Right lobe of liver (tissue), 4 donors: Measurements from ENCODE around the gene FGF18.

ENCODE experiments used
- POLR2A ChIP-seq: fragments of 450-650 bp; IDR thresholded peaks from one replicate; pipeline ENCODE4 v1.6.1; 2017; ENCODE audit warnings: antibody characterized with exemption, mild to moderate bottlenecking
- TF ChIP-seq, protein P1 (sequence below), 4 donors: fragments of 200-600 bp in 3 of 4; fragments of 450-650 bp in 1 of 4; IDR thresholded peaks; one replicate each; pipeline versions ENCODE4 v1.5.1 to v1.8.0; 2016 to 2022; ENCODE audit warnings: antibody characterized with exemption in 4 of 4, mild to moderate bottlenecking in 2 of 4
- donor health status: DM: no; HTN: no; CAD: no.
- donor health status: DM: no; HTN: no; CAD: no.
- donor health status: DM: no; HTN: yes; CAD: no.

DNA sequence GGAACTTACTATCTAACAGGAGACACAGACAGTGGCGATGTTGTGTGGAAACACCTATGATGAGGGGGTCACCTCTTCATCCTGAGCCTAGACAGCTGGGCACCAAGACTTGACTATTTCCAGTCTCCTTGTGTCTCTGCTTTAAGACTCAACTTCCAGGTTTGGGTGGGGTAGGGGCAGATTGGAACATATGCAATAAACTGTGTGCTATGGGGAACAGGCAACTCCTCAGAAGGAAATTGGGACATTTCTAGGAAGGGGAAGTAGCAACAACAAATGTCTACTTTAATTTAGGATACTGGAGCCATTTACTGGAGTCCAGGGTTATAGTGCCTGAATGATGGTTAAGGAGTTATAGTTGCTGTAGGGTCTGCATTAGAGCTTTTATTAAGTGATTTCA, 57.3 kb downstream of the FGF18 start:
- TF ChIP-seq, protein P1, sequence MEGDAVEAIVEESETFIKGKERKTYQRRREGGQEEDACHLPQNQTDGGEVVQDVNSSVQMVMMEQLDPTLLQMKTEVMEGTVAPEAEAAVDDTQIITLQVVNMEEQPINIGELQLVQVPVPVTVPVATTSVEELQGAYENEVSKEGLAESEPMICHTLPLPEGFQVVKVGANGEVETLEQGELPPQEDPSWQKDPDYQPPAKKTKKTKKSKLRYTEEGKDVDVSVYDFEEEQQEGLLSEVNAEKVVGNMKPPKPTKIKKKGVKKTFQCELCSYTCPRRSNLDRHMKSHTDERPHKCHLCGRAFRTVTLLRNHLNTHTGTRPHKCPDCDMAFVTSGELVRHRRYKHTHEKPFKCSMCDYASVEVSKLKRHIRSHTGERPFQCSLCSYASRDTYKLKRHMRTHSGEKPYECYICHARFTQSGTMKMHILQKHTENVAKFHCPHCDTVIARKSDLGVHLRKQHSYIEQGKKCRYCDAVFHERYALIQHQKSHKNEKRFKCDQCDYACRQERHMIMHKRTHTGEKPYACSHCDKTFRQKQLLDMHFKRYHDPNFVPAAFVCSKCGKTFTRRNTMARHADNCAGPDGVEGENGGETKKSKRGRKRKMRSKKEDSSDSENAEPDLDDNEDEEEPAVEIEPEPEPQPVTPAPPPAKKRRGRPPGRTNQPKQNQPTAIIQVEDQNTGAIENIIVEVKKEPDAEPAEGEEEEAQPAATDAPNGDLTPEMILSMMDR (IDR thresholded peaks at IDR 0.05): no peak
- no peak for TF ChIP-seq POLR2A
